Right atrium auricular region (tissue), 2 donors: ENCODE data around the gene DNAJB8. TPM values are rescaled to one million over a fixed set of nuclear protein-coding genes. Genes with fewer than 3 reads are reported as not detected.

ENCODE experiments used
- DNase-seq: peaks from one replicate; pipeline ENCODE4 v3.0.0-alpha.2; 2019; ENCODE audit warnings: low spot score
- H3K27ac ChIP-seq, 2 donors: fragments of 200-600 bp; sonication (generic); 1 replicate in 1 of 2; 2 replicates in 1 of 2; pipeline ENCODE4 v1.5.1; 2016 to 2019
- H3K27me3 ChIP-seq, 2 donors: fragments of 200-600 bp; sonication (generic); one replicate each; pipeline versions ENCODE4 v1.5.1 to v1.6.0; 2017 to 2019
- H3K36me3 ChIP-seq: fragments of 200-600 bp; sonication (generic); one replicate; pipeline ENCODE4 v1.5.1; 2016
- H3K4me1 ChIP-seq, 2 donors: fragments of 200-600 bp; sonication (generic); one replicate each; pipeline versions ENCODE4 v1.5.1 to v1.6.0; 2017 to 2019
- H3K4me3 ChIP-seq, 2 donors: fragments of 200-600 bp; sonication (generic); 1 replicate in 1 of 2; 2 replicates in 1 of 2; pipeline ENCODE4 v1.5.1; 2017 to 2019; ENCODE audit warnings: mild to moderate bottlenecking in 1 of 2, moderate library complexity in 1 of 2
- H3K9me3 ChIP-seq, 2 donors: fragments of 200-600 bp; sonication (generic); one replicate each; pipeline ENCODE4 v1.5.1; 2019
- CTCF ChIP-seq, 2 donors: fragments of 200-600 bp; sonication (generic); IDR thresholded peaks; one replicate each; pipeline ENCODE4 v1.5.1; 2019; ENCODE audit warnings: antibody characterized with exemption in 2 of 2
- total RNA-seq, 2 donors: library from RNA; depleted of rRNA; stranded (reverse); fragments of >200 nt; gene quantifications; one replicate each; pipeline ENCODE4 v1.1.0, GENCODE V29; 2016

DNAJB8 gene
- total RNA-seq, 2 donors from 2014 or later: not detected

DNA sequence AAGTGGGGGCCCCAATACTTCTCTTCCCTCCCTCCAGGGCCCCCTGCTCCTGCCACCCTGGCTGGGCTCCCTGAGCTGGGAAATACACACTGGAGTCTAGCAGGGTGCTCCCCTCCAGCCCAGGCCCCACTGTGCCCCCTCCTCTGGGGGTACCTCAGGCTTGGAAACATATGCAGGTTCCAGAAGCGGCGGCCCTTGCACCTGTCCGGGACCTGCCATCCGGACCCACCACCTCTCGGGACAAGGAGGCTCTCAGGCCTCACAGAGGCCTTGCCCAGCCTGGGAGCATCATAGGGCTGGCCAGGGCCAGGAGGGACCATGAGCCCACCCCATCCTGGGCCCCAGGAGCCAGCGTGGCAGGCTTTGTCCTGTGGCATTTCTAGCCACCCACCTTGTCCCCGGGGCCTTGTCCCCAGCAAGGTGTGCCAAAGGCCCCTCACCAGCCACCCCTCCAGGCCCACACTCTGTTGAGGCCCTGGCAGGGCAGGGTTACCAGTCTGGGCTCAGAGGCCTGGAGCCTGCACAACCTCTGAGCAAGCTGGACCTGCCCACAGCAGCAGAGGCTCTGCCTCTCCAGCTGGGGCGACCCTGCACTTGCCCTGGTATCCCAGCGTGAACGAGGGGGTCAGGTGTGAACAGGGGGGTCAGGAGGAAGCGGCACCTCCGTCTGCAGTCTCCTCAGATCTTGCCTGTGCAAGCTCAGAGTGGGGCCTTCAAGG, 45.8 kb downstream of the DNAJB8 start:
- no peak for TF ChIP-seq CTCF (IDR thresholded peaks at IDR 0.05)
- Histone ChIP-seq H3K27me3 (no peaks in the 10 kb centered on the region), H3K9me3 (no peaks in the 10 kb centered on the region), H3K27ac (no peak overlapping the region), H3K4me1 (peaks cover 0 to 4% of the 10 kb centered on the region in 2 donors), H3K4me3 (no peak overlapping the region), H3K36me3 (no peaks in the 10 kb centered on the region)
- no peak for DNase-seq

DNA sequence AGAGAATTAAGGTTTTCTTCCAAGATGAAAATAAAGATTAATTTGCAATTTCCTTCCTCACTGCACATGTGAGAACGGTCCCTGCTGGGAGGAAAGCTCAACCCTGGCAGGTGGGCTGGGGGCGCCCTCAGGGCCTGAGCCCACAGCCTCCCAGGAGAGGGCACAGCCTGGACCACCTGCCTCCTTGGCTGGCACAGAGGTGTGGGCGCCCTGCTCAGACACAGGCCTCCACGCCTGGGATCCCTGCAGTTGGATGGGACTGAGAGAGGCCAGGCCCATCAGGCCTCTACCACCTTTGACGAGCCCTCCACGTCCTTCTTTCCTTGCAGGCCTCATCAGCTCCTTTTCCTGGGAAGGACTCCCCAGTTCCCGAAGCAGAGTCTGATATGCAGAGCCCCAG, 46.4 kb downstream of the DNAJB8 start:
- no peak for TF ChIP-seq CTCF (IDR thresholded peaks at IDR 0.05)
- no peak for DNase-seq
- Histone ChIP-seq H3K36me3 (no peaks in the 10 kb centered on the region), H3K27ac (no peak overlapping the region), H3K4me1 (no peaks in the 10 kb centered on the region), H3K27me3 (no peaks in the 10 kb centered on the region), H3K4me3 (no peak overlapping the region), H3K9me3 (no peaks in the 10 kb centered on the region)

DNA sequence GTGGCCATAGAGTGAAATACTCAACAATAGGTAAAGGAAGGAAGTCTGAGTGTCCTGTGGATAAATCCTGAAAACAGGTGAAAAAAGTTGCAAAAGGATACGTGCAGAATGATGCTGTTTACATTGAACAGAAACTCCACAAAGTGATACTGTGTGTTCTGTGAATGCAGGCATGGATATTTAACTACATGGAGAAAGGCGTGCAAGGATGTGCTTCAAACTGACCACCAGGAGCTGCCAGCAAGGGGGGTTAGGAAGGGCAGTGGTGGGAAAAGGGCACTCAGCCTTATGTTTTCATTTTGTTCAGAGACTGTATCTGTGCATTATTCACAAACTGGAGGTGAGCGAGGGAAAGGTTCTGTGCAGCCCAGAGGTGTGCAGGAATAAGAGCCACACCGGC, 47.4 kb downstream of the DNAJB8 start:
- Histone ChIP-seq H3K36me3 (no peaks in the 10 kb centered on the region), H3K27ac (no peak overlapping the region), H3K4me1 (no peaks in the 10 kb centered on the region), H3K9me3 (no peaks in the 10 kb centered on the region), H3K4me3 (no peak overlapping the region), H3K27me3 (no peaks in the 10 kb centered on the region)
- no peak for DNase-seq
- no peak for TF ChIP-seq CTCF (IDR thresholded peaks at IDR 0.05)

DNA sequence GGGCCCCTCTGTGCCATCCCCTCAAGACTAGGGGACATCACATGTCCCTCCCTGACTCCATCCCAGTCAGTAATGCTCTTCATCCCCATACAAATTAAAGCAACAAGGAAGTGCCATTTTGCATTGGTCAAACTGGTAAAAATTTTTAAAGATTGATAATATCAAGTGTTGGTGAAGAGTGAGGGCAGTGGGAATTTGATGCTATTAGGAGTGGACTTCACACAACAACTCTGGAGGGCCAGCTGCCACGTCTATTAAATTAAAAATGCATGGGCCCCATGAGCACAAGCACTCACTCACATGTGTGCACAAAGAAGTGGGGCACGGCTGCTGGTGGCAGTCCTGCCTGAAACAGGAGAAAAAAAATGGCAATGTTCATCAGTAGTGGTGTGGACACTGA, 47.8 kb downstream of the DNAJB8 start:
- Histone ChIP-seq H3K4me1 (no peaks in the 10 kb centered on the region), H3K36me3 (no peaks in the 10 kb centered on the region), H3K9me3 (no peaks in the 10 kb centered on the region), H3K27ac (no peak overlapping the region), H3K4me3 (no peak overlapping the region), H3K27me3 (no peaks in the 10 kb centered on the region)
- TF ChIP-seq CTCF (IDR thresholded peaks at IDR 0.05): no peak
- no peak for DNase-seq

DNA sequence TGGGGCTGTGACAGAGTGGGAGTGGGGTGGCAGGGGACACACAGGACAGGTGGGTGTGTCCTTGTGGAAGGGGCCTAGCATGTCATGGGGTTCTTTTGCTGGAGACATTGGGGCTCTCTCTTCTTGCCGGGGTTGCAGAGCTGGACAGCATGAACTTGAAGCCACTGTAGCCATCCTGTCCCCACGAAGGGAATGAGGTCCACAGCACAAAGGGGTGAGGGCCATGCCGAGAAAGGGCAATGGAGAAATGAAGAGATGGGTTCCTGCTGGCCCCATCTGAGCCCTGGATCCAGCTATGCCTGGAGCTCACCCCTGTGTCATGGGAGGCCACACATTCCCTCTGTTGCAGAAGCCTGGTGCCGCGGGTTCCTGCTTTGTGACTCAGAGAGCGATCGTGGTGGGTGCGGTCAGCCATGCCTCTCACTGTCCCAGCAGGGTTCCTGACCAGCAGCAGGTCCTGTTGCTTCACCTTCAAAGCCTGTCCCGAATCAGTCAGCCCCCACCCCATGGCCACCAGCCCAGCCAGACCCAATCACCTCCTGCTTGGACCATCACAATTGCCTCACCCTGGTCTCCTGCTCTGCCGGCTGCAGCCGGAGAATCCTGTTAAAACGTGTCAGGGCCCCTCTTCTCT, 50.0 kb downstream of the DNAJB8 start:
- no peaks in the 10 kb centered on the region for H3K27me3 ChIP-seq
- H3K4me3 ChIP-seq: no peak overlapping the region
- no peak overlapping the region for H3K27ac ChIP-seq
- H3K9me3 ChIP-seq: no peaks in the 10 kb centered on the region
- no peak for DNase-seq
- no peaks in the 10 kb centered on the region for H3K4me1 ChIP-seq
- H3K36me3 ChIP-seq: no peaks in the 10 kb centered on the region
- TF ChIP-seq CTCF (IDR thresholded peaks at IDR 0.05): no peak
